NB4 (cell line): Measurements from ENCODE around the gene GNAT2.

Source experiments
- DNase-seq: peaks from one replicate; pipeline ENCODE4 v3.0.0; 2010; ENCODE audit warnings: low read depth
- H3K4me3 ChIP-seq: one replicate; pipeline ENCODE4 v1.5.1; 2011; ENCODE audit warnings: mild to moderate bottlenecking, low read depth, low read length, moderate library complexity
- MYC ChIP-seq: IDR thresholded peaks from 2 replicates; pipeline ENCODE4 v1.6.1; 2011; ENCODE audit warnings: low read depth, low read length
- POLR2A ChIP-seq: IDR thresholded peaks from 2 replicates; pipeline ENCODE4 v1.6.1; 2011; ENCODE audit warnings: mild to moderate bottlenecking; ENCODE audit not compliant: insufficient read length; ENCODE audit errors: extremely low read depth
- TF ChIP-seq, protein P1 (sequence below): IDR thresholded peaks from 2 replicates; pipeline ENCODE4 v1.6.1; 2011; ENCODE audit warnings: low read depth, low read length
- TF ChIP-seq, protein P2 (sequence below): IDR thresholded peaks from one replicate; pipeline ENCODE4 v1.5.1; 2012; ENCODE audit warnings: low read depth, low read length

The GNAT2 gene

DNA sequence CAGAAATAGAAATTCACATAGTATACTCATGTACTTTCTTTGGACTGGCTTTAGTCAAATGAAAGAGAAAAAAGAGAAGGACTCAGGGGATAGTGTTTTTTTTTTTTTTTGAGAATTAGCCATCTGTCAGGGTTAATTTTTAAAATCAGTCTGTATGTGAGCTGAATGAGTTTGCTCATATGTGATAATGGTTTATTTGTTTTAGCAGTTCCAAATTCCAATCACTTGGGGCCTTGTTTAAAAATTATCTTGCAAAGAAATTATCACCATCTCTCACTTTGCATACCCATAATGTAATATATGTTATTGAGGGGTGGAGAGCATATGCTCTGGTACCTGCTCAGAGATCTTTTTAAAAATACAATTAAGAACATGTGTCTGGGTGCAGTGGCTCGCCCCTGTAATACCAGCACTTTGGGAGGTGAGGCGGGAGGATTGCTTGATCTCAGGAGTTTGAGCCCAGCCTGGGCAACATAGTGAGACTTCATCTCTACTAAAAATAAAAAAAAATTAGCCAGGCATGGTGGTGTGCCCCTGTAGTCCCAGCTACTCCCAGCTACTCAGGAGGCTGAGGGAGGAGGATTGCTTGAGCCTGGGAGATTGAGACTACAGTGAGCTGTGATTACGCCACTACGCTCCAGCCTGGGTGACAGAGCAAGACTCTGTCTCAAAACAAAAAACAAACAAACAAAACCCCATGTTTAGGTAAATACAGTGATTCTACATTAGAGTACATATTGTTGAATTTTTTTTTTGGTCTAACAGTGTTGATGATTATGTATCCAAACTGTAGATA is 51.3 kb downstream of the GNAT2 start:
- no peak overlapping the region for H3K4me3 ChIP-seq
- DNase-seq: no peak
- TF ChIP-seq POLR2A (no peak), MYC (no peak)
- TF ChIP-seq, protein P1, sequence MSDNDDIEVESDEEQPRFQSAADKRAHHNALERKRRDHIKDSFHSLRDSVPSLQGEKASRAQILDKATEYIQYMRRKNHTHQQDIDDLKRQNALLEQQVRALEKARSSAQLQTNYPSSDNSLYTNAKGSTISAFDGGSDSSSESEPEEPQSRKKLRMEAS: no peak
- TF ChIP-seq, protein P2, sequence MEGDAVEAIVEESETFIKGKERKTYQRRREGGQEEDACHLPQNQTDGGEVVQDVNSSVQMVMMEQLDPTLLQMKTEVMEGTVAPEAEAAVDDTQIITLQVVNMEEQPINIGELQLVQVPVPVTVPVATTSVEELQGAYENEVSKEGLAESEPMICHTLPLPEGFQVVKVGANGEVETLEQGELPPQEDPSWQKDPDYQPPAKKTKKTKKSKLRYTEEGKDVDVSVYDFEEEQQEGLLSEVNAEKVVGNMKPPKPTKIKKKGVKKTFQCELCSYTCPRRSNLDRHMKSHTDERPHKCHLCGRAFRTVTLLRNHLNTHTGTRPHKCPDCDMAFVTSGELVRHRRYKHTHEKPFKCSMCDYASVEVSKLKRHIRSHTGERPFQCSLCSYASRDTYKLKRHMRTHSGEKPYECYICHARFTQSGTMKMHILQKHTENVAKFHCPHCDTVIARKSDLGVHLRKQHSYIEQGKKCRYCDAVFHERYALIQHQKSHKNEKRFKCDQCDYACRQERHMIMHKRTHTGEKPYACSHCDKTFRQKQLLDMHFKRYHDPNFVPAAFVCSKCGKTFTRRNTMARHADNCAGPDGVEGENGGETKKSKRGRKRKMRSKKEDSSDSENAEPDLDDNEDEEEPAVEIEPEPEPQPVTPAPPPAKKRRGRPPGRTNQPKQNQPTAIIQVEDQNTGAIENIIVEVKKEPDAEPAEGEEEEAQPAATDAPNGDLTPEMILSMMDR: no peak

DNA sequence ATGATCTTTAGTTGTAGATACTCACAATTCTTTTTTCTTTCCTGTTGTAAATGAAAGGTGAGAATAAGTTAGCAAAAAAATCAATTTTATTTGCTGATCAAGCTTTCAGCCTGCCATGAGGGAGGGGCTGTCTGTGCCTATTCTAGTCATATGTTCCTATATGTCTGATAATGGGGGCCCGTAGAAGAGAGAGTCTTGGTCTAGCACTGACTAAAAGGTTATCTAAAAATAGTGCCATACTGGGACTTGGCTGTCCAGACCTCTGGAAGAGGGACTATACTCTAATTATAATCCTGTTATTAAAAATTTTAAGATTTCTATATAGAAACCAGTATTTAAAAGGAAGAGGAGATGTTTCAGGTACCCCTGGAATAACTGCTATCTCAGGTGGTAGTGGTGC is 52.4 kb downstream of the GNAT2 start:
- DNase-seq: no peak

DNA sequence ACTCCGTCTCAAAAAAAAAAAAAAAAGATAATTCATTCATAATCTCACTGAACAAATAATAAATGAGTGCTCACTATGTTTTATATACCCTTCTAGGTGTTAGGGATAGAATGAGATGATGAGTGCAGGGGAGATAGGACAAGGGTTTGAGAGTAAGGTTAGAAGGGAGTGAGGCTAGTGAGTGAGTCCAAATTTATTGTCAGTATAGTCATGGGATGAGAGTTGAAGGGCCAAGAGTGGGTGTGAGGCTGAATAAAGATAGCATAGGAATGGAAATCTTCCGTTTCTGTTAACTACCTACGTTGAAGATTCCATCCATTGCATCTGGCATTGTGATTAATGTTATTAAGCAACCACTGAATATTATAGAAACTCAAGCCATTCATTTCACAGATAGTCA is 54.2 kb downstream of the GNAT2 start:
- no peak overlapping the region for H3K4me3 ChIP-seq
- no peak for DNase-seq
- TF ChIP-seq, protein P2: no peak

More for the DNA sequence above, 52.4 kb downstream of the GNAT2 start:
- TF ChIP-seq, protein P2: no peak
- TF ChIP-seq POLR2A: no peak
- TF ChIP-seq, protein P1: no peak
- TF ChIP-seq MYC: no peak
- no peak overlapping the region for H3K4me3 ChIP-seq

DNA sequence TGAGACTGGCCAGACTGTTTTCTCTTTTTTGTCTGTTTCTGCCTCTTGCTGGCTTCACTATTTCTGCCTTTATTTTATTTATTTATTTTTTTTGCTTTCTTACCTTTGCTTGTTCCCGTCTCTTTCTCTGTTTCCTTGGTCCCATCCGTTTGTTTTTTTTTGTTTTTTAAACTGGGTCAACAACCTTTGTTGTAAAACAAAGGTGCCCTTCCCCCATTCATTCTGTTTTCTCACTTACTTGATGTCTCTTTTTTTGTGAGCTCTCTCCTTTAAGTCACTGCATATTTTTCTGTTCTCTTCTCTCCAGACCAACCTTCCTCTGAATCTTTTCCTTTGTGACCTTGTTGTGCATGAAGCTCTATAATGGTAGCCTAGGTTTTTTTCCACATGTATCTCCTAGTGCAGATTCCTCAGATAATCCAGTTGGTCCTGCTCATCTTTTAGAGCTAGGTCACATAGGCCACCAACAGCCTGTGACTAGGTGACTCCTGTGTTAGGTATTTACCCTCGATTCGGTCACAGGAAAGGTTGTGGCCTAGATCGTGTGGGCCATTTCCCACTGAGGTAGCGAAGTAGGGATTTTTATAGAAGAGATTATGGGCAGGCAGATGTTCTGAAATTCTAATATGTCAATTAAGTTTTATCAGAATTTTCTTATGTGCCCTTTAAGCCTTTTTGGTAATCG is 55.1 kb downstream of the GNAT2 start:
- DNase-seq: no peak
- TF ChIP-seq, protein P2: no peak
- TF ChIP-seq POLR2A: no peak
- no peak for TF ChIP-seq MYC
- TF ChIP-seq, protein P1: no peak
- no peak overlapping the region for H3K4me3 ChIP-seq

DNA sequence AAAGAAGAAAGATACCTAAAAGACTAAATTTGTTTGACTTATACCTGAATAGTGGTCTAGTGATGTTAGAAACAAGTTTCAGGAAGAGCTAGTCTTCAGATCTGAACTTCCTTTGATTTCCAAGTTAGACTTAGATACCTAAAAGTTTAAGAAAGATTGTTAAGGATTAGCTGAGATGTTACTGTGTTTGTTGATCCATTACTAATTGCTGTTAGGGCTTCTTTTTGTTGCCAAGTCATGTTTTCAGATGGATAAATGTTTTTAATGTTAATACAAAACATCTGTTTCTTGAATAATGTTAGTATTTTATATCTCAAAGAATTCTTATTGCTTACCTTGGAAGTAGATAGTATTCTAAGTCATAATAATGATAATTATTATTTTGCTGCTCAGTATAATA is 59.4 kb downstream of the GNAT2 start:
- TF ChIP-seq POLR2A: no peak
- TF ChIP-seq, protein P2: no peak
- no peak for TF ChIP-seq MYC
- TF ChIP-seq, protein P1: no peak
- no peak for DNase-seq
- no peak overlapping the region for H3K4me3 ChIP-seq

DNA sequence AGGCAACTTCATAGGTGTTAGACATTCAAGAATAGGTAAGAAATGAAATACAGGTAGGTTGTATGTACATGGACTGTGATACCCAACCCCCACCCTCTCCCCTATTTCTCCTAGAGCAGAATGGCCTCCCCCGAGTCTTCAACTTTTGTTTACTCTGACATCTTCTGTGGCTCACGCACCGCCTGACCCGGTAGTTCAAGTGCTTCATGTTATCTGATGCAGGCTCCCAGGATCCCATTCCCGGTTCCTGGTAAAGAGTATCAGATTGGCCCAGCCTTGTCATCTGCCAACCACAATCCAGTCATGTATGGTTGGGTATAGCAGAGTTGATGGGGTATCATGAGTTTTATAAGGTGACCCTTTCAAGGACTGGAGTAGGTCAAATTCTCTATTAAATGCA is 61.9 kb downstream of the GNAT2 start:
- no peak overlapping the region for H3K4me3 ChIP-seq
- no peak for DNase-seq
- TF ChIP-seq MYC: no peak
- TF ChIP-seq, protein P1: no peak
- TF ChIP-seq, protein P2: no peak
